NCI-H2081 (cell line): ENCODE data around the gene HOXD12.

ENCODE experiments used
- DNase-seq, 2 experiments: peaks; one replicate each; lab custom pipeline; 2025; lab: John Stamatoyannopoulos, UW

HOXD12 gene

DNA sequence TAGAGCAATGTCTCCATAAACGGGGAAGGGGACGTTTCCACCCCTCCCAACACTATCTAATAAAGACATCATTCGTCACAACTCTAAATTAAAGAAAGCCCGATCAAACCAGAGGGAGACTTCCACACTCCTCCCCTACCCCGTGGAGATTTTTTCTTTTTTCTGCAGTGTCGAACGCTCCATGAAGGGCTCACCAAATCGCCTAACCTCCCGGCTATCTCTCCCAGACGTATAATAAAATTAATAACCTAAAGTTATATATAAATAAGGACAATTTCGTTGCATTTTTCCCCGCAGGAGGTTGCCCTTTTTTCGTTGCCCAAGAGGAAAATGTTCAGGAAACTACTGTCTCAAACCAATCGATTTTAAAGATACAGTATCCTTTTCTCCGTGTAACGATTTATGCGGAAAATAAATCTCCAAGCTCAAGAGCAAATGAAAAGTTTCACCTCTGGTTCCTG lies 18.2 kb upstream of the HOXD12 start:
- no peak for DNase-seq

DNA sequence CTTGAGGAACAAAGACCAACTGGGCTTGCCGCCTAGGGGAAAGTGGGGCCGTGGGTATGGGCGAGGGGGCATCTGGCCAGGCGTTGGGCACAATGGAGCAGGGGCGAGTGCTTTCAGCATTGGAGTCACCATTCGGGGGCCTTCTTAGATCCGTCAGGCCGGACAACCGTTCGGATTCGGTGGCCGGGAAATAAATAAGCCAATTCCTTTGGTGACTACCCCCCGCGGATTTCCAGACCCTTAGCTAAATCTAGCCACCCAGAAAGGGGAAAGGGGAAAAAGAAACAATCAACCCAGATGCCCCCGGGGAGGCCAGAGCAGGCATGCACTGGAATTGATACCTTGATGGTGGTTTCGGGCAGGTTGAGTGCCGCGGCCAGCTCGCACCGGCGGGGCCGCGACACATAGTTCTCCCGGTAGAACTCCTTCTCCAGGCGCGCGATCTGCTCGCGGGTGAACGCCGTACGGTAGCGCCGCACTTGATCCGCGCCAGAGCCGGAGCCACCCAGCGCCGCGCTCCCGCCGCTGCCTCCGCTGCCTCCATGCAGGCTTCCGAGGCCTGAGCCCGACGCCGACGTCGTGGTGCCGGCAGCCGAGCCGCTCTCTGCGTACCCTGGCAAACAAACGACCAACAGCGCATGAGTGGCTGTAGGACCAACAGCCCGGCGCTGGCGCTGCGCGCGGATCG lies 17.6 kb upstream of the HOXD12 start:
- no peak for DNase-seq

DNA sequence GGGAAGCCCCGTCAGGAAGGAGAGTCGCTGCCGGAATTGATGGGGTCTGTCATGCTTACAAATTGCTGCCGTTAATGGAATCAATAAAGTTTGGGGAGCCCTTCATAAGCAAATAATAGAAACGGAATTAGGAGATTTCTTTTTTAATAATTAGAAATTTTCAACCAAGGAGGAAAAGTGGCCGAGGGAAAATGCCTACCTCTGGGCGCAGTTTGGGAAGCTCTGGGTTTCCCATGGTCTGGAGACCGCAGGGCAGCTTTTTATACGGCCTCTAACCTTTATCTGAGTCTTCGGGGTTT lies 17.1 kb upstream of the HOXD12 start:
- DNase-seq: no peak

DNA sequence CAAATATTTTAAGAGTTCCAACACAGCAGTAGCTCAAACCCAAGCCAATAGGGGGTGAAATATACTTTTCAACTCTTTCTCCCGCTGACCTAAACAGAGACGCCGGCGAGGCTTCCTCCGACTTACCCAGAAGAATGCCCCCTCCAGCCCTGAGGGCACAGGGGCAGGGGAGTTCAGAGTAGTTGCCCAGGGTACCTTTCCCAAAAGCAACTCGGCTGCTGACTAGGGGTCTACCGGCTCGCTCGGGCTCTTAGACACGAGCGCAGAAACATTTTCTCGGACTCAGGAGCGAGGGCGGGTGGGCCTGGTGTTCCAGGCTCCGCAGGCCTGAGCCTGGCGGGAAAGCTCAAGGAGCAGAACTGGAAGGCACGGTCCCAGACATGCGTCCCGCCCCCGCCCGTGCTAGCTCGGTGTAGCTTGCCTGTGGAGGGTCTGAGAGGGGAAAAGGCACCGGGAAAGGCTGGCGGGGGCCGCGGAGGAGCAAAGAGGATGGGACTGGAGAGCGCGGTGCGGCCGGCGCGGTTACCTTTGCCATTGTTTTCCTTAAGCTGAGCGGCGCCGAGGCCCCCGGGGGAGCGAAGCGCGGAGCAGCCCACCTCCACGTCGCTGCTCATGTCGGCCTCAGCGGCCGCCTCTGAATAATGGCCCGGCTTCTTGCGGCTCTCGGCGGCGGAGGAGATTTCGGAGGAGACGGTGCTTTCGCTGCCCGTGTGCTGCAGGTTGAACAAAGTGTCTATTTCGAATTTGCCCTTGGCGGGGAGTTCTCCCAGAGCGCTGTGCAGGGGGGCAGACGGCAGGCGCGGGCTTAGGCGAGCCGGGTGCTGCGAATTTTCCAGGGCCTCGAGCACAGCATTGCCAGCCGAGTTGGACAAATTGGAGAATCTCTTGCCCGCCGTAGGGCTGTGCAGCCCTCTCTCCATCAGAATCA lies 16.5 kb upstream of the HOXD12 start:
- DNase-seq: no peak

DNA sequence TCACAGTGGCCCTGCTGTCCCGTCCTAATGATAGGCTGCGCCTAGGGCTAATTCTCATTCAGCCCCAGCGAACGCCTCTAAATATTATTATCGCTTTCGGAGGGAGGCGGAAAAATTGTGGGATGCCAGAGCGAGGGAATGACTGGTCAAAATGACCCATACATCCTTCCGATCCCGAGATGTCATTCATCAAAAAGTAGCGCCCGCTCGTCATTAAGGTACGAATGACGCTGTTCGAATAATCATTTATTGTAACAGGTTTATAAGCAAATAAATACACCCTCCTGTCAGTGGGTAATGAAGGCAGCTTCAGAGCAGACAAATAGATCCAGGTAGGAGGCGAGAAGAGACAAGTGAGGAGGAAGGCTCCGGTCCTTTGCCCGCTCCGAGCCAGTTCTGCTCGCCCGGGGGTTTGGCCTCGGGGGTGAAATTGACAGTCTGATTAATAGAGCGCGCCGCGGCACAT lies 15.8 kb upstream of the HOXD12 start, which contains the start of gene EVX2:
Gene EVX2 (minus strand): TSS at position 167 of the 466 bp plus-strand sequence. CDS start 186 bp downstream, outside the sequence.
- no peak for DNase-seq

DNA sequence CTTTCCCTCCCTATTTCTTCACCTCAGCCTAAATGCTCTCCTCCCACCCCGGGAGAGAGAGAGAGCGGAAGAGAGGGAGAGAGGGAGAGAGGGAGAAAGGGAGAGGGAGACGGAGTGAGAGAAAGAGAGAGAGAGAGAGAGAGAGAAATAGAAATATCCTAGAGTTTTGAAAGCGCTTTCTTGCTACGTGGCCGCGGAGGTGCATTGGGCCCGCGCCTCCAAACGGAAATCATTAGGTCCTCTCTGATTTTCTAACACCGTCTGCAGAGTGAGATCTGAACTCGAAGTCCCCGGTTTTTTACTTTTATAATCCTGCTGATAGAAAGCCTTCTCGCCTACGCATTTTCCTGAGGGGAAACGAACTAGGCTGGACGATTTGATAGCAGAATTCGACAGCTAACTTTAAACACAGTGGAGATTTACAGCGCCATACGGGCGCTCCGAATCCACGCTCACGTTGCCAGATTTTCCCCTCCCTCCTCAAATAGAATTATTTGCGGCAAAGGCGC lies 14.9 kb upstream of the HOXD12 start:
- no peak for DNase-seq

DNA sequence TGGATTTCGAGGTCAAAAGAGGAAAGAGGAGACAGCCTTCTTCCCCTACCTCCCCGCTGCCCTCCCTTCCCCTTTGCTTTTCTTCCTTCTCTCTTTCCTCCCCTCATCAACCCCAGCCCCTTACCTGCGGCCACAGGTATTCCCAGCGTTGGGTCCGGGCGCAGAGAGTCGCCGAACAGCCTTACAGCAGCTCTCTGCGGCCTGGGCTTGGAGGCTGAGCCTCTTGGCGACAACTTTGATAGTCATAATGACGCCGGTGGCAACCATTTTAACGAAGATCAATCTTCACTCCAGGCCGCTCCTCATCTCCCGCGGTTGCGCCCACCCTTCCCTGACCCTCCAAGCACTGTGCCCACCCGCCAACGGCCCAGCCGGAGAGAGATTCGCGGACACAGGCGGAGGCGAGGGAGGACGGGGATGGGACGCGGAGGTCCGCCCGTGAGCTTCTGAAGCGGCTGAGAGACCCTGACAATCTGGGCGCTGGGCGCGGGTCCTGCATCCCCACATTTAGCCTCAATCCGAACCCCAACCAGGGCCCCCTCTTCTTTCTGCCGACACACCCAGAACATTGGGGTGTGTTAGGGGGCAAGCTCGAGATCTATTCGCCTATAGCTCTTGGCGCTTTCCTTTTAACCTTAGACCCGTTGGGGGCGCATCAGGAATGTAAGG lies 14.3 kb upstream of the HOXD12 start:
- DNase-seq: no peak

DNA sequence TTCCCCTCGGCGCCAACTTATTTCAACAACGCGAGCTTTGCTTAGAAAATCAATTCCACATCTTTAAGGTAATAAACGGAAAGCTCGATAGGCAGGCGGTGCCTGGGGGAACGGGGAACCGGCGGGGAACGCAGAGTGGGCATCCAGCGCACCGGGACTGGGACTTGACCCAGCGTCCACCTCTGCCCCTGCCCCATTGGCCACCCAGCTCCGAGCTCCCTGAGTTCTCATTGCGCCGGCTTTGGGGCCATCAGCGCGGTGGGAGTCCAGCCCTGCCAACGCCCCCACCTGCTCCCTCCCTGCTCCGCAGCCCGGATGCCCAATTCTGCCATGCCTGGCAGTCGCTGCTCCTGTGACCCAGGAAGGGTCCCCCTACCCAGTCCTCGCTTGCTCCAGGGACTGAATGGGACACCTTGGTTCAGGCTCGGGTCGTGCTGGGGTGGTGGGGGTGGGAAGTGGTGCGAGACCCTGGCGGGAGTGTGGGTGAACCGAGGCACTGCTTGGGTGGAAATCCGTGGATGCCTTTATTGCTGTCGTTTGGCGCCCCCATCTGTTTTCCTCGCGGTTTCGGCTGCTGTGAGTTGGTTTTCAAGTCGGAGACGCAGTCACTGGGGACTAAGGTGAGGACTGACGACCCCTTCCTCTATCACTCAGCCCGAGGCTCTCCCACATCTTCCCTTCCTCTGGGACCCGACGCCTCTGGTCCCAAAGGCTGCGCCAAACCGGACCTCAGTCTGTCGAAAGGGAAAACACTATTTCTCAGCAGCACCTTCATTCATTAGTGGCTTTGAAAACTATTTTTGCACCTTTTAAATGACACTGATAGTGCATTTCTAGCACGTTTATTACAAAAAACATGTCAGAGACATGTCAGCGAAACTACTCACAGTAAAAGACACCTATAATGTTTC lies 13.5 kb upstream of the HOXD12 start:
- DNase-seq: peak; percentile 30 to 63

DNA sequence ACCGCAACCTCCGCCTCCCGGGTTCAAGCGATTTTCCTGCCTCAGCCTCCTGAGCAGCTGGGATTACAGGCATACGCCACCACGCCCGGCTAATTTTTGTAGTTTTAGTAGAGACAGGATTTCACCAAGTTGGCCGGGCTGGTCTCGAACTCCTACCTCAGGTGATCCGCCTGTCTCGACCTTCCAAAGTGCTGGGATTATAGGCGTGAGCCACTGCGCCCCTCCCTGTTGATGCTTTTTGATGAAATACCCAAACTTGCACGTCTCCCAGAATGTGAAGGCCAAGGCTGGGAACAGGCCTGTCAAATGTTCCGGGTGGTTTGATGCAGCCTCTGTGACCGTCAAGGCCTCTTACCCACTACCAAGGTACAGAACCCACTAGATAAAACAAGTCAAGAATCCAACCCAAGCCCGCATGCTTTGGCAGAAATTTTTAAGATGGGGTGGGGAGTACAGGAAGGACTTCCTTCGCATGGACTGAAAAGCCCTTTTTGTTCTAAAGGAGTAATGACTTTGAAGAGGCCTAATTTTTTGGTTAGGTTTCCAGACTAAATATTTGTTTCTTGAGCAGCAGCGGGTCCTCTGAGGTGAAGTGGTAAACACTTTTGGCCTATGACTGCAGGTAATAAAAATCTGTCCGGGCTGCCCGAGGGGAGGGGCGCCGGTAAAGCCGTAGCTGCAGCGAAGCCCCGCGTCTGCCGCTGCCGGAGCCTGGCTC lies 12.1 kb upstream of the HOXD12 start:
- no peak for DNase-seq

DNA sequence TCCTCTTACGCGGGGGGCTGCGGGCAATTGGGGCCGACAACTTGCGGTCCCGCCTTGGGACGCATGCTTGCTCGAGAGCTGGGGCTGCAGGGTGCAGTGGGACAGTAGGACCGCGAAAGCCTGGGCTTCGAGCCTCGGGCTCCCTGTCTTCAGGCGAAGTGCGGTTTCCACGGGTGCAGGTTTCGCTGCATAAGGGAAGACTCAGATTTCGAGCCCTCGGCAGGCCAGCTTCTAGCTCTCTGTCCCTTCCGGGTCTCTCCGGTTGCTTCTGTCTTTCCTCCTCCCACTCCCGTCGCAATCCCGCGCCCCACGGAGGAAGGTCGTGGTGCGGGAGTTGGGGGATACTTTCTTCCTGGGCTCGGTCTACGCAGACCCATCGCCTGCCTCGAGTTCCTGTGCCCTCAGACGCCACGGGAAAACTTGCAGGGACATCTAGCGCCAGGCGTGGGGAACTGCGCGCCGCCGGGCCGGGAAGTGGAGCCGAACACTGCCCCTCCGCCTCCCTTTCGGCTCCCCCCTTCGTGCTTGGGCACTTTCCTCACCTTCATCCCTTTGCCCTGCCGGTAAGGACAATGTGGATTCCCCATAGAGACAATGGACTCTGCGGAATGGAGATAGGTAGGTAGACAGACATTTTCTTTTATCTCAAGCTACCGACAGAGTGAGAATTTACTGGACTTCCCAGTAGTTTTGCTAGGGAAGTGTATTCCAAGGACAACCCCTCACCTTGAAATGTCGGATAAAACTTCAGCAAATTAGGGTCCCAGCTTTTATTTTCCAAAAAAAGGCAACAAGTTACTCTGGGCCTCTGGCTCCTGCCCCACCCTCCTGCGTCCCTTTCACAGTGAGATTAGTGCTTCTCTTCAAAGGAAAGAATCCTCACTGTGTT lies 11.3 kb upstream of the HOXD12 start:
- DNase-seq: peak; percentile 58 to 73

DNA sequence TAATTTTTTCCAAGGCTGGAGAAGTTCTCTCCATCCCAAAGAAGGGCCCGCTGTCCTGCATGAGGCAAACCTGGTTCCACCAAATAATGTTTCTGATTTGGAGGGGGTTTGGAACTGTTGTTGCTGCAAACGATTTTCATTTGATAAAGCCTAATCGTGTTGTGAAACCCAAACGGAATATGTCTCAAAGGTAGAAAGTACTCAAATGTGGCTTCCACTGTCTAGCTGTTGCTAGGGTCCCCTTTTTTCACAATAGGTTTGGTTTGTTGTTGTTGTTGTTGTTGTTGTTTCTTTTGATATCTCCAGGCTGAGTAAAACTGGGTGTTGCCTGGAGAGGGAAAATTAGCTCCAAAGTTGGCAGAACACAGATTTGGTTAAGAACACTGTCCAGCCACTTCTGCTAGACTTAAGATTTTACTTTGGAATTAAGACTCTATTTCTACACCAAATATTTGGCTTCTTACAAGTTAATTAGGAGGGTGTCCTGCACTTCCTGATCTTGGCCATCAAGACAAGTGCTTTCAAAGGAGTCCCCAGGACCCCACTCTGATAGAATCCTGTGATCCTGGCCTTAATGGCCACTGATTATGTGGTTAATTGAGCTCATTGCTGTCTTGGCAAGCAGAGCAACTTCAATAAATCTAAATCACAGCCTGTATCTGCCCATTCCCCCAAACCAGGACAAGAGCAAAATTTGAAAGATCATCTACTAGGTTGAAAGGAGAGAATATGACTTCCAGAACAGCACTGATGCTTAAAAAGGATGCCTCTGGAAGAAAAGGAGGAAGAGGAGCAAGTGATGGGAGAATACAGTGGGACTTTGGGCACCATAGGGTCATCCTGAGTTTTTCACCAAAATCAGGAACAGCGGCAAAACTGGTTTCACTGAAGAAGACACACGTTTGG lies 10.4 kb upstream of the HOXD12 start:
- no peak for DNase-seq

DNA sequence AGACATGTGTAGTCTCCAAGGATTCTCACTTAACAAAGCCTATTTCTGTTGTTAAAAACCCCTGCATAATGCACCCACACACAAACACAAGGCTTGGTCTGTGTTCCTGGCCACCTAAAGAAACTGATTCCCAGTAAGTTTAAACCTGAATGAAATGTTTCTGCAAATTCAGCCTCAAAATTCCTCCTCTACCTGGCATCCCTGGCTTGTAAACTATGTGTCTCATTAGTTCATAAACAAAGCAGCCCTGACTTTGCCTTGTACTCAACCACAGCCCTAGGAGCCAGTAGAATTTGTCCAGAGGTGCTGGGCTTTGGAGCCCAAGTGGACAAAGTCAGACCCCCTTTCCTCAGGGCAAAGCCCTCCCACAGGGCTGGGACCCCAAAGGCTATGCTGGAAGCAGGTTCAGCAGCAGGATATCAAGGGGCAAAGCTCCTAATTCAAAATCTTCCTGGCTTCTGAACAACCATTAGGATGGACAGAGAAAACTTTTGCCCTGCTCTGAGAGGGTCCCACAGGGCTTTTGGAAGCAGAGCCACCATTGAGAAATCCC lies 9.7 kb upstream of the HOXD12 start:
- no peak for DNase-seq

DNA sequence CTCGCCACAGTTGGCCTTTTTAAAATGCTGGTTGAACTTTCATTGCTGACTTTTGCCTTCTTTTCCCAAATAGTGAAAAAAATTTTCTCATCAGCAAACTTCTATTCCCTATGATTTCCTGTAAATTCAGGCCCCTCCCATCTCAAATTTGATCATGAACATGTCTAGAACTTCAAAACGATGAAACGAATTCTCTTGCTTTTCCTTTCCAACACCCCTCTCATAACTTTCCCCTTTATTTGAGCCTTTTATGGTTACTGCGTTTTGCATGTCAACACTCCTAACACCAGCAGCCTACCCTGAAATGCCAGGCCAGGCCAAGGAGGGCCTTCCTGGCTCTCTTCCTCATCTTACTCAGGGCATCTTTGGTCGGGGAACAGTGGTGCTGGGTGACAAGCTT lies 8.7 kb upstream of the HOXD12 start:
- no peak for DNase-seq

DNA sequence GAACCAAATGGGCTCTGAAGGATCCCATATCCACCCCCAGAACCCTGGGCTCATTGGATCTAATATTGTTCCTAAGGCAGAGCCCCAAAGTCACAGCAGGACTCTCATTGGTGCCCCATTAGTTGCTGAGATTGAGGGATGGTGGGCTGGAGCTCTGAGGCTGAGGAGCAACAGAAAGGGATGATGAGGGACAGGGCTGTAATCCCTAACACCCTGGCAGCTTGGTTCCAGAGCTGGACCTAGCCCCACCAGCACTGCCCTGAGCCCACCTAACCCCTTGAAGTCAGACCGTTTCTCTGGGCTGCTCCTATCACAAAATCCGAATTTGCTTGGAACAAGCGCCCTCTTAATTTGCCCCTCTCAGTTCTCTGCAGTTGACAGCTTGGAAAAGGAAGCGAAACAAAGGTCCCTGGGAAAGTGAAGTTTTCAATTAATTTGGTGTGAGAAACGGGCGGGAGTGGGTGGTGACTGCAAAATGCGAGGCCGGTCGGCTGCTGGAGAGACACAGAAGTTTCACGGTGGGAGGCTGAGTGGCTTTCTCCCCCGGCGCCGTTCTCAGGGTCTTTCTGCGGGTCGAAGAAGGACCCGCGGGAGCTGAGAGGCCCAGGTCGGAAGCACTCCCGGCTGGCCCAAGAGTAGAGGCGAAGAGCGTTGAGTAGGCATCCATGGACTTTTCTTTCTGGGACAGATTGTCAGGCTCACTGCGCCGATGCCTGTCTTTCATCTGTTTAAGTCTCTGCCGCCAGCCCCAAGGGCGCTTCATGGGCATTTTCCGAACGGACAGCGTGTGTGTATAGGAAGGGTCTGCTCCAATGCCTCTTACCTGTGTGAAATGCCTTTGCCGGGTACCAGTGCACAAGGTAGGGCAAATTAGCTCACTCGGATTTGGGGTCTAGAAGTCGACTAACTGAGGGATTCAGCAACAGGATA lies 8.0 kb upstream of the HOXD12 start:
- no peak for DNase-seq

DNA sequence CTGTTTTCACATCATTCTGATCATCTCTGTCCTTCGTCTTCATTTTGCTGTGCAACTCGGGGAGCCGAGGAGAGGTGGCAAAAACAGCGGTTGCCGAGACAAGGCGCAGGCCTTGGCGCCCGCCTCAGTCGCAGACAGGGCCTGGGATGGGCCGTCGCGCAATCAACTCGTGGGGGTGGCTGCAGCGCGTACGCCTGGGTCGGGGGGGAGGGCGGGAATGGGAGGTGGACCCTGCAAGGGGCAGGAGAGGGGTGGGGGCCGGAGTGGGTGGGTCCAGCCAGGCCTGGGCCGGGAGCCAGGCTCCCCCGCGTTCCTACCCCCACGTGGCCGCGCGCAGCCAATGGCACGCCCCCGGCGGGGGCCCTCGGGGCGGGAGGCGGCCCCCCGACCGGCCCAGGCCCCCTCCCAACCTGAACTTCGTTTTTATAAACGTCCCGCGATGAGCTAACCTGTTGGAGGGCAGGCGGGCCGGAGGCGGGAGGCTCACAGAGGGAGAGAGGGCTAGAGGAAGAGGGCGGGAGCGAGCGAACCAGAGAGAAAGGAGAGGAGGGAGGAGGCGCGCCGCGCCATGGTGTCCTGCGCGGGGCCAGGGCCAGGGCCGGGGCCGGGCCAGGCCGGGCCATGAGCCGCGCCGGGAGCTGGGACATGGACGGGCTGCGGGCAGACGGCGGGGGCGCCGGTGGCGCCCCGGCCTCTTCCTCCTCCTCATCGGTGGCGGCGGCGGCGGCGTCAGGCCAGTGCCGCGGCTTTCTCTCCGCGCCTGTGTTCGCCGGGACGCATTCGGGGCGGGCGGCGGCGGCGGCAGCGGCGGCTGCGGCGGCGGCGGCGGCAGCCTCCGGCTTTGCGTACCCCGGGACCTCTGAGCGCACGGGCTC lies 7.1 kb upstream of the HOXD12 start, which contains the start of gene HOXD13:
Gene HOXD13 (plus strand): TSS at position 452 of the 875 bp plus-strand sequence. CDS start 170 bp downstream, at position 622.
- DNase-seq: peak; percentile 49 to 78
